Neutrophil (primary cell): ENCODE measurements around the gene SLC9A5.

Experiments
- H3K27ac ChIP-seq: fragments of 200-600 bp; sonication (generic); 2 replicates; pipeline ENCODE4 v1.5.1; 2016; ENCODE audit warnings: mild to moderate bottlenecking, moderate library complexity
- H3K27me3 ChIP-seq: fragments of 200-600 bp; sonication (generic); 2 replicates; pipeline ENCODE4 v1.6.0; 2016; ENCODE audit warnings: mild to moderate bottlenecking
- H3K36me3 ChIP-seq: fragments of 200-600 bp; sonication (generic); 2 replicates; pipeline ENCODE4 v1.5.1; 2017
- H3K4me1 ChIP-seq, 2 experiments: fragments of 200-600 bp in 1 of 2; sonication (generic) in 1 of 2; 1 replicate in 1 of 2; 2 replicates in 1 of 2; pipeline versions ENCODE4 v1.5.1 to v1.6.1; 2013 to 2016; ENCODE audit warnings: low read depth in 1 of 2, low read length in 1 of 2, mild to moderate bottlenecking in 1 of 2, moderate library complexity in 1 of 2; ENCODE audit not compliant: control insufficient read depth in 1 of 2, insufficient read depth in 1 of 2
- H3K4me3 ChIP-seq, 2 experiments: fragments of 200-600 bp in 1 of 2; sonication (generic) in 1 of 2; 1 replicate in 1 of 2; 2 replicates in 1 of 2; pipeline ENCODE4 v1.5.1; 2013 to 2016; ENCODE audit warnings: low read depth in 1 of 2, low read length in 1 of 2, mild to moderate bottlenecking in 1 of 2, moderate library complexity in 1 of 2
- H3K9me3 ChIP-seq: fragments of 200-600 bp; sonication (generic); 2 replicates; pipeline ENCODE4 v1.5.1; 2016
- CTCF ChIP-seq: fragments of 200-600 bp; sonication (generic); IDR thresholded peaks from 2 replicates; pipeline ENCODE4 v1.5.1; 2016; ENCODE audit warnings: antibody characterized with exemption

The SLC9A5 gene

DNA sequence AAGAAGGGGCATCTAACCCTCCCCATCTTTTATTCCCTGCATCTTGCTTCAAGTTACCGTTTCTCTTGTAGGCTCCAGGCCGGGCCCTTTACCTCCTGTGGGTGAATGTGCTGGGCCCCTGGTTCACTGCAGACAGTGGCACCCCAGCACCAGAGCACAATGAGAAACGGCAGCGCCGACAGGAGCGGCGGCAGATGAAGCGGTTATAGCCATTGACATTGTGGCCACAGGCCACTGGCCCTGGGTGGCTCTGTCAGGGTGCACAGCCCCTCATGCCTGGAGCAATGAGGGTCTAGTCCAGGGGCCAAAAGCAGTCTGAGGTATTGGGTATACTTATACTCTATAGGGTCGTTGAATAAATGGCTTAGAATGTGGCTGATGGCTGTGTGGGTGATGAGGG lies 19.9 kb upstream of the SLC9A5 start:
- H3K4me3 ChIP-seq = no peak overlapping the region
- no peaks in the 10 kb centered on the region for H3K9me3 ChIP-seq
- H3K36me3 ChIP-seq = peaks cover 50% of the 10 kb centered on the region
- peaks cover 16 to 17% of the 10 kb centered on the region in 2 experiments for H3K4me1 ChIP-seq
- TF ChIP-seq CTCF = no peak
- H3K27ac ChIP-seq = no peak overlapping the region
- H3K27me3 ChIP-seq = no peaks in the 10 kb centered on the region

DNA sequence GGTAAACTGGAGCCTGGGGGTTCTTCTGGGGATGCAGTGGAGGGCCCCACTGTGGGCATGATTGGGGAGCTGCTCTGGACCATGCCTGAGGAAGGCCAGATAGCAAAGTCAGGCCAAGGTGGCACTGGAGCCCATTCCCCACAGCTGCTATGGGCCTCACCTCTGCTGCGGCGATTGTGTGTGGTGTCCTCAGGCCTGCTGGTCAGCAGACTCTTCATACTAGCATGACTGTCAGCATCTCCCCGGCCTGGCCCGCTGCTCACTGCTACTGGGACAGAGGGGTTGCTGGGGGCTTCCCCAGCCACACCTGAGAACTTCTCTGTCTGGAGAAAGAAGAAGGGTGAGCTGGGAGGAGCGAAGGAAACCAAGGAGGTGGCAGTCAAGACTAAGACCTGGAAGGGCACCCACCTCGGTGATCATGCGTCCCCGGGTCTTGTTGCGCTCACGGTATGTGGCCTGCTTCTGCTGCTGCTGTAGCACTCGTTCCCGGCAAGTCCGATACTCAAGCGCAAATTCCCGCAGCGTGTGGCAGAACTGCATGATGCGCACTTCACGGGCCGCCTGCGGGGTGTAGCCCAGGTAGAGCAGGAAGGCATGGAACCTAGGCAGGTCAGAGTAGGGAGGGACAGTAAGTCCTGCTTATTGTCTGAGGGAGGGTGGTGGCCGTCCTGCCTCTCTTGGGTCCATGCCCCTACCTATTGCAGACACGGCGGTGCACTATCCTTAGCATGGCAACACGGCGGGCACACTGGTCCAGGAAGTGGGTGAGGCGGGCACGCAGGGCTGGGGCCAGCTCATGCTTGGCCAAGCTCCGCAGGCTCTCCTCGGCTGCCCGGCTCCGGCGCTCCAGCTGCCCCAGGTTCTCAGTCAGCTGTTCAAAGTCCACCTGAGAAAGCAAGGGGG lies 18.6 kb upstream of the SLC9A5 start:
- H3K9me3 ChIP-seq = no peaks in the 10 kb centered on the region
- no peak overlapping the region for H3K4me3 ChIP-seq
- H3K36me3 ChIP-seq = peaks cover 63% of the 10 kb centered on the region
- H3K27me3 ChIP-seq = no peaks in the 10 kb centered on the region
- H3K4me1 ChIP-seq = peaks cover 16 to 17% of the 10 kb centered on the region in 2 experiments
- TF ChIP-seq CTCF = no peak
- H3K27ac ChIP-seq = no peak overlapping the region

DNA sequence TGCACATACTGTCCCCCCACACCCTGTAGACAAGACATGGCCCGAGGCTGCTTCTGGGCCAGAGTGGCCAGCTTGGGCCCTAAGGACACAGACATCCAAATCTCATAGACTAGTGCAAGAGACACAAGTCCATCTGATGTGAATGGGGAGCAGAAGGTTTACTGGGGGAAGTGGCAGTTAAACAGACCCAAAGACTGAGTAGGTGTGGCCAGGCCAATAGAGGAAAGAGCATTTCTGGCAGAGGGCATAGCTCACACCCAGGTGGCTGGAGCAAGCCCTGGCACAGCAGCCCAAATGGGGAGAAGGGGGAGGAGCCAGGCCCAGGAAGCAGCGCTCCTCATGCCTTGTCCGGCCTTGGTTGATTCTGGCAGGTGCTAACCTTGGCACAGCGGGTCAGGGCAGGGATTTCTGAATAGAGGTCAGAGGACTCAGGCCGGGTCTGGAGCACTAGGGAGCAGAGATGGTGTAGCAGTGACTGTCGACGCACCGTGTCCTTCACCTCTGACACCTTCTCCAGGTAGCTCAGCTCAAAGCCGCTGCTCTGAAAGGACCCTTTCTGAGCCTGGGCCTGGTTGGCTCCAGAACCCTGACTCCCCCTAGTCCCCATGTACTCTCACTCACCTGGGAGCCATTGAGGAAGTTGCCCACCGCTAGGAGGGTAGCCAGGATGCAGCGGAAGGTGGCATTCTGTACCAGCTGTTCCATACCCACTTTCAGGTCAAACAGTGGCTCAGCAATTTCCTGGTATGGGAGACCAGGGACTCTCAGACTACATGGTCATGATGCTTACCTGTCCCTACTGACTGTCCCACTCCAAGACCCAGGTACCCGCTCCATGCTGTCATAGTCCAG lies 17.7 kb upstream of the SLC9A5 start:
- H3K4me3 ChIP-seq = no peak overlapping the region
- no peak for TF ChIP-seq CTCF
- H3K27ac ChIP-seq = no peak overlapping the region
- H3K27me3 ChIP-seq = no peaks in the 10 kb centered on the region
- peaks cover 72% of the 10 kb centered on the region for H3K36me3 ChIP-seq
- H3K9me3 ChIP-seq = no peaks in the 10 kb centered on the region
- H3K4me1 ChIP-seq = peaks cover 14 to 15% of the 10 kb centered on the region in 2 experiments

DNA sequence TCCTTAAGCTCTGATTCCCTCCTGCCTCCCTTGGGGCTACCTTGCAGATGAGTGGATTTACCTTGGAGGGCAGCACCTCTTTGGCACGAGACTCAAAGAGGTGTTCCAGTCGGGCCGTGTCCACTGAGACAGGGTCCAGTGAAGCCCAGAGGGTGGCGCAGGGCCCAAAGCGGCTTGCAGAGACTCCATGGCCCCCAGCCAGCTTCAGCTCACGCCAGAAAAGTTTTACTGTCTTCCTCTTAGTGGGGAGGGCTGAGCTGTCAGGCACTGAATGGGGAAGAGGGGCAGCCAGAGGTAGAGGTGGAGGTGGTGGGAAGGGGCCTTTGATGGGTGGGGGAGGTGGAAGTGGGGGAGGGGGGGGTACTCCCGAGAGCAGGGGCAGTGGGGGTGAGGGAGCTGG lies 15.2 kb upstream of the SLC9A5 start:
- no peaks in the 10 kb centered on the region for H3K27me3 ChIP-seq
- H3K27ac ChIP-seq = no peak overlapping the region
- no peaks in the 10 kb centered on the region for H3K4me1 ChIP-seq
- no peak for TF ChIP-seq CTCF
- H3K4me3 ChIP-seq = no peak overlapping the region
- H3K9me3 ChIP-seq = no peaks in the 10 kb centered on the region
- H3K36me3 ChIP-seq = peaks cover 93% of the 10 kb centered on the region

GRCh38 chr16:67234180-67234597 lies 14.6 kb upstream of the SLC9A5 start:
- no peaks in the 10 kb centered on the region for H3K4me1 ChIP-seq
- no peak overlapping the region for H3K27ac ChIP-seq
- no peak for TF ChIP-seq CTCF
- no peaks in the 10 kb centered on the region for H3K27me3 ChIP-seq
- H3K9me3 ChIP-seq = no peaks in the 10 kb centered on the region
- peaks cover 93% of the 10 kb centered on the region for H3K36me3 ChIP-seq
- H3K4me3 ChIP-seq = no peak overlapping the region
